Measurements from ENCODE around the gene UFSP1. TPM values are rescaled to one million over a fixed set of nuclear protein-coding genes. Genes with fewer than 3 reads are reported as not detected.
A peak's percentile ranks its signal among the peaks of the same experiment; 100 is the strongest.

The UFSP1 gene
- total RNA-seq, 6 experiments from 2014 or later = 3.2 to 3.6 (median 3.5) TPM

- Mint-ChIP-seq H3K27me3 (ENCODE audit: insufficient read depth) (peaks cover 14% of the 10 kb centered on the region), H3K27ac (peak overlapping the region; percentile 97), H3K36me3 (ENCODE audit: low read depth) (peaks cover 60% of the 10 kb centered on the region), H3K4me3 (peak overlapping the region; percentile 99), H3K9me3 (peaks cover 7% of the 10 kb centered on the region; the same call in 1 of the 2 replicates), H3K4me1 (ENCODE audit: low read depth) (peaks cover 46% of the 10 kb centered on the region)
- no peak for DNase-seq
- TF ChIP-seq CTCF (IDR thresholded peaks at IDR 0.05) = no peak
These were observed 15.8 kb downstream of the UFSP1 start for GRCh38 chr7:100873599-100874299.

- H3K36me3 Mint-ChIP-seq (ENCODE audit: low read depth) = peaks cover 24% of the 10 kb centered on the region
- no peak for DNase-seq
These were observed 21.6 kb downstream of the UFSP1 start for GRCh38 chr7:100867776-100868485.

GRCh38 chr7:100867040-100867775 is 22.3 kb downstream of the UFSP1 start, which contains the start of gene TRIP6:
Gene TRIP6 (plus strand): TSS chr7:100867387. CDS start chr7:100867498, 111 bp downstream.
- Mint-ChIP-seq H3K36me3 (ENCODE audit: low read depth) (peaks cover 20% of the 10 kb centered on the region), H3K4me3 (peak within 1 kb of the TSS; percentile 96), H3K9me3 (no peaks in the 10 kb centered on the region), H3K27ac (peak within 1 kb of the TSS; percentile 95), H3K4me1 (ENCODE audit: low read depth) (peaks cover 18% of the 10 kb centered on the region), H3K27me3 (ENCODE audit: insufficient read depth) (peaks cover under 1% of the 10 kb centered on the region; the same call in 1 of the 2 replicates)
- TF ChIP-seq CTCF (IDR thresholded peaks at IDR 0.05) = no peak
- peak; percentile 84 for DNase-seq

More at GRCh38 chr7:100867776-100868485, 21.6 kb downstream of the UFSP1 start:
- no peaks in the 10 kb centered on the region for H3K9me3 Mint-ChIP-seq
- peaks cover 6% of the 10 kb centered on the region; the same call in 1 of the 2 replicates for H3K27me3 Mint-ChIP-seq (ENCODE audit: insufficient read depth)
- peak overlapping the region; percentile 95 for H3K27ac Mint-ChIP-seq
- H3K4me1 Mint-ChIP-seq (ENCODE audit: low read depth) = peaks cover 18% of the 10 kb centered on the region
- peak overlapping the region; percentile 96 for H3K4me3 Mint-ChIP-seq
- TF ChIP-seq CTCF (IDR thresholded peaks at IDR 0.05) = no peak

- peak overlapping the region; percentile 96 for H3K4me3 Mint-ChIP-seq
- no peaks in the 10 kb centered on the region; the same call in 1 of the 2 replicates for H3K27me3 Mint-ChIP-seq (ENCODE audit: insufficient read depth)
- peak overlapping the region; percentile 95 for H3K27ac Mint-ChIP-seq
- no peaks in the 10 kb centered on the region for H3K9me3 Mint-ChIP-seq
- H3K36me3 Mint-ChIP-seq (ENCODE audit: low read depth) = peaks cover 17% of the 10 kb centered on the region
- no peak for DNase-seq
- peaks cover 16% of the 10 kb centered on the region for H3K4me1 Mint-ChIP-seq (ENCODE audit: low read depth)
- no peak for TF ChIP-seq CTCF (IDR thresholded peaks at IDR 0.05)
These were observed 22.8 kb downstream of the UFSP1 start for GRCh38 chr7:100866729-100867039.

GRCh38 chr7:100865938-100866728 is 23.4 kb downstream of the UFSP1 start:
- Mint-ChIP-seq H3K4me3 (0 out of 2 replicates have a peak overlapping the region, but pooled peaks have one; percentile 96), H3K4me1 (ENCODE audit: low read depth) (peaks cover 12% of the 10 kb centered on the region), H3K27ac (no peak overlapping the region), H3K27me3 (ENCODE audit: insufficient read depth) (no peaks in the 10 kb centered on the region; the same call in 1 of the 2 replicates), H3K9me3 (no peaks in the 10 kb centered on the region), H3K36me3 (ENCODE audit: low read depth) (peaks cover 12% of the 10 kb centered on the region)
- no peak for TF ChIP-seq CTCF (IDR thresholded peaks at IDR 0.05)
- DNase-seq = no peak
